Upper lobe of left lung (tissue), 6 donors: ENCODE data around the gene ATXN2. TPM values are rescaled to one million over a fixed set of nuclear protein-coding genes. Genes with fewer than 3 reads are reported as not detected.

Source experiments
- ATAC-seq, 2 donors: fragments of 200-7000 bp; cut with Tn5 transposase; one replicate each; pipeline ENCODE4 v1.9.1; 2022; ENCODE audit warnings: mild to moderate bottlenecking in 2 of 2, moderate library complexity in 2 of 2; ENCODE audit not compliant: low FRiP score in 2 of 2
- DNase-seq, 2 donors: peaks; one replicate each; pipeline ENCODE4 v3.0.0-alpha.2; 2019 to 2020
- H3K27ac ChIP-seq, 4 donors: fragments of 200-600 bp; sonication (generic); one replicate each; pipeline ENCODE4 v1.5.1; 2016 to 2019
- H3K27me3 ChIP-seq, 4 donors: fragments of 200-600 bp; sonication (generic); one replicate each; pipeline ENCODE4 v1.5.1; 2017 to 2019
- H3K36me3 ChIP-seq, 4 donors: fragments of 200-600 bp; sonication (generic); one replicate each; pipeline ENCODE4 v1.5.1; 2016 to 2019
- H3K4me1 ChIP-seq, 4 donors: fragments of 200-600 bp; sonication (generic); one replicate each; pipeline ENCODE4 v1.5.1; 2018 to 2019
- H3K4me3 ChIP-seq, 4 donors: fragments of 200-600 bp; sonication (generic); one replicate each; pipeline ENCODE4 v1.5.1; 2017 to 2019; ENCODE audit warnings: mild to moderate bottlenecking in 2 of 4, moderate library complexity in 1 of 4
- H3K9me3 ChIP-seq, 4 donors: fragments of 200-600 bp; sonication (generic); one replicate each; pipeline ENCODE4 v1.5.1; 2018 to 2019
- CTCF ChIP-seq, 6 experiments: fragments of 450-650 bp in 4 of 6; fragments of 200-600 bp in 2 of 6; sonication (generic) in 2 of 6; IDR thresholded peaks; one replicate each; pipeline ENCODE4 v1.5.1; 2016 to 2019; ENCODE audit warnings: antibody characterized with exemption in 6 of 6
- EP300 ChIP-seq, 4 donors: sonication (generic); formaldehyde crosslinking; IDR thresholded peaks; one replicate each; pipeline ENCODE4 v1.5.1; 2017; ENCODE audit warnings: antibody characterized with exemption in 4 of 4, control low read depth in 2 of 4
- POLR2A ChIP-seq, 4 donors: fragments of 450-650 bp; IDR thresholded peaks; one replicate each; pipeline ENCODE4 v1.5.1; 2016 to 2017; ENCODE audit warnings: antibody characterized with exemption in 4 of 4, mild to moderate bottlenecking in 2 of 4
- POLR2AphosphoS5 ChIP-seq, 2 donors: sonication (generic); formaldehyde crosslinking; IDR thresholded peaks; one replicate each; pipeline ENCODE4 v1.5.1; 2017; ENCODE audit warnings: antibody characterized with exemption in 2 of 2
- WGBS, 2 donors: methylation state at CpG; one replicate each; pipeline ENCODE4 v1.1.5; 2017 to 2018; 5-methylcytosine and 5-hydroxymethylcytosine counted together
- total RNA-seq, 6 donors: library from RNA; depleted of rRNA in 4 of 6; stranded (reverse); fragments of >200 nt in 4 of 6; gene quantifications; one replicate each; pipeline versions ENCODE4 v1.1.0 to v1.2.1, GENCODE V29; 2016 to 2021
- donor health status: DM: no; HTN: no; CAD: no; lungs with moderate emphysema.
- donor health status: DM: no; HTN: yes; CAD: no; lungs with severe emphysema.

Gene ATXN2
- total RNA-seq, 6 donors from 2014 or later, result 50.7 to 189 (median 75.2) TPM

GRCh38 chr12:111457071-111457470 lies 142.0 kb downstream of the ATXN2 start:
- peaks cover 13 to 76% (median 56%) of the 10 kb centered on the region in 4 donors for H3K36me3 ChIP-seq
- 88 to 91% methylated on average over 9 of the region's 9 CpGs for WGBS, 2 donors
- no peak for ATAC-seq

GRCh38 chr12:111455448-111456320 lies 143.4 kb downstream of the ATXN2 start:
- TF ChIP-seq CTCF (IDR thresholded peaks at IDR 0.05), result no peak
- TF ChIP-seq POLR2AphosphoS5 (IDR thresholded peaks at IDR 0.05), result no peak
- no peak for TF ChIP-seq POLR2A (IDR thresholded peaks at IDR 0.05)
- TF ChIP-seq EP300 (IDR thresholded peaks at IDR 0.05), result no peak
- H3K9me3 ChIP-seq, result no peaks in the 10 kb centered on the region
- H3K27ac ChIP-seq, result peak overlapping the region in 1 of 4 donors; percentile 17
- no peak overlapping the region for H3K4me3 ChIP-seq
- H3K4me1 ChIP-seq, result peaks cover 0 to 11% (median 3%) of the 10 kb centered on the region in 4 donors
- ATAC-seq (no peak), DNase-seq (no peak)
- H3K27me3 ChIP-seq, result no peaks in the 10 kb centered on the region
- 92% methylated on average over 15 of the region's 15 CpGs for WGBS, 2 donors
- peaks cover 13 to 83% (median 55%) of the 10 kb centered on the region in 4 donors for H3K36me3 ChIP-seq

More at GRCh38 chr12:111457071-111457470, 142.0 kb downstream of the ATXN2 start:
- Histone ChIP-seq H3K27me3 (no peaks in the 10 kb centered on the region), H3K4me3 (no peak overlapping the region), H3K9me3 (no peaks in the 10 kb centered on the region), H3K27ac (no peak overlapping the region), H3K4me1 (no peaks in the 10 kb centered on the region)
- no peak for DNase-seq
- no peak for TF ChIP-seq EP300 (IDR thresholded peaks at IDR 0.05)
- no peak for TF ChIP-seq POLR2AphosphoS5 (IDR thresholded peaks at IDR 0.05)
- TF ChIP-seq CTCF (IDR thresholded peaks at IDR 0.05), result no peak
- TF ChIP-seq POLR2A (IDR thresholded peaks at IDR 0.05), result no peak

GRCh38 chr12:111454716-111455447 lies 144.2 kb downstream of the ATXN2 start:
- Histone ChIP-seq H3K27me3 (no peaks in the 10 kb centered on the region), H3K4me3 (no peak overlapping the region), H3K9me3 (no peaks in the 10 kb centered on the region), H3K4me1 (peaks cover 0 to 15% (median 4%) of the 10 kb centered on the region in 4 donors), H3K27ac (peak overlapping the region in 1 of 4 donors; percentile 17), H3K36me3 (peaks cover 18 to 84% (median 59%) of the 10 kb centered on the region in 4 donors)
- no peak for TF ChIP-seq POLR2AphosphoS5 (IDR thresholded peaks at IDR 0.05)
- TF ChIP-seq EP300 (IDR thresholded peaks at IDR 0.05), result no peak
- no peak for TF ChIP-seq POLR2A (IDR thresholded peaks at IDR 0.05)
- TF ChIP-seq CTCF (IDR thresholded peaks at IDR 0.05), result no peak
- ATAC-seq (no peak), DNase-seq (no peak)
- 89 to 92% methylated on average over 7 to 11 of the region's 11 CpGs for WGBS, 2 donors

- no peak for ATAC-seq
- H3K27ac ChIP-seq, result no peak overlapping the region
- H3K36me3 ChIP-seq, result peaks cover 18 to 87% (median 59%) of the 10 kb centered on the region in 4 donors
Measured at GRCh38 chr12:111454311-111454710, 144.8 kb downstream of the ATXN2 start.

More at GRCh38 chr12:111454311-111454710, 144.8 kb downstream of the ATXN2 start:
- no peak for TF ChIP-seq POLR2A (IDR thresholded peaks at IDR 0.05)
- no peak for TF ChIP-seq CTCF (IDR thresholded peaks at IDR 0.05)
- TF ChIP-seq POLR2AphosphoS5 (IDR thresholded peaks at IDR 0.05), result no peak
- TF ChIP-seq EP300 (IDR thresholded peaks at IDR 0.05), result no peak
- no peak for DNase-seq
- no peak overlapping the region for H3K4me3 ChIP-seq
- no peaks in the 10 kb centered on the region for H3K27me3 ChIP-seq
- peaks cover 0 to 15% (median 5%) of the 10 kb centered on the region in 4 donors for H3K4me1 ChIP-seq
- 83 to 87% methylated on average over 4 of the region's 4 CpGs for WGBS, 2 donors
- no peaks in the 10 kb centered on the region for H3K9me3 ChIP-seq
